HG03060 (cell line): ENCODE results near the gene KCNC4.

Source experiments
- ATAC-seq: cut with Tn5 transposase; IDR thresholded peaks from one replicate; pipeline ENCODE4 v1.9.1; 2021; ENCODE audit warnings: low read depth, moderate number of reproducible peaks; ENCODE audit not compliant: unreplicated experiment

Gene KCNC4

DNA sequence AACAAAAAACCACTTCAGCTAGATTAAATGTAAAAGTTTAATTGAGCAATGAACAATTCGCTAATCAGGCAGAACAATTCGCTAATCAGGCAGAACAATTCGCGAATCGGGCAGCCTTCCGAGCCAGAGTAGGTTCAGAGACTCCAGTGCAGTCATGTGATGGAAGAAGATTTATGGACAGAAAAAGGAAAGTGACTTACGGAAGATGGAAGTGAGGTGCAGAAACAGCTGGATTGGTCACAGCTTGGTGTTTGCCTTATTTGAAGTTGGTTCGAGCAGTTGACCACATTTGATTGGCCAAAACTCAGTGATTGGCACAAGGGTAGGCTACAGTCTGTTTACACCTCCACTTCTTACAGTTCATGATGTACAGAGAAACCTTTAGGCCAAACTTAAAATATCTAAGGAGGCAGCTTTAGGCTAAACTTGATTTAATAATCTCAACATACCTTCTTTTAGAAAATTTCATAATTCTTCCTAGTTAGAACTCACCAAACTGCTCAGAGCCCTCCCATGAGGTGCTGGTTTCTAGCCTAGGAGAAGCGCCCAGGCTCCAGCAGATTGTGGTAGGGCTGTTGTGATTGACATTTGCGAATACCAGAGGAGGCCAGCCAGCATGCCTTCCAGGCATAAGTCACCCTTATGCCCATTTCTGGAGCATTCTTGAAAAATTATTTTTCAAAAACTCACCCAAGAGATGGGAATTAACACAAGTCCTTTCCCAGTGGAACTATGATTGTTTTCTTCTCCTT lies 22.8 kb upstream of the KCNC4 start:
- ATAC-seq, result no peak

DNA sequence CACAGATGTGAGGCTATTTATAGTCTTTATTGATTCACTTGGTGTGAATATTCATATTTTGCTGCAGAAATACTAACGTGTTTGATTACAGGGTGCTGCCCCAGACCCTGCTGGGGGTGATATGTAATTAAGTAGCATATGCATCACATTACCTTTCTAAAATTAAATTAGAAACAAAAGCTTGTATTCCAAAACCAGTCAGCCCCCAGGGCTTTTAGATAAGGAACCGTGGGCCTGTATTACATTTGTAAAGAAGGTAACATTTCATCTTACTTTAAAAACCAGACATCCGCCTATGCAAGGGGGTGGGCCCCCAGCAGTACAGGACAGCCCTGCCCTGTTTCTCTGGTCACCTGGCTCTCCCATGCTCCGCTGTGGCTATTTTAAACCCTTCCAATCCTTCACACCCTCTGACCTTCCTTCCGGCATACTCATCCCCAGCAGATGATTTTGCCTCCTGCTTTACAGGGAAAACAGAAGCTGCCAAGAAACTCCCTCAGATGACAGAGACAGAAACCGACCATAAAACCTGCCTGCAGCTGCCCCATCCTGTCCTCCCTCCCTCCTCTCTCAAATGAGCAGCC lies 22.0 kb upstream of the KCNC4 start:
- ATAC-seq, result no peak

DNA sequence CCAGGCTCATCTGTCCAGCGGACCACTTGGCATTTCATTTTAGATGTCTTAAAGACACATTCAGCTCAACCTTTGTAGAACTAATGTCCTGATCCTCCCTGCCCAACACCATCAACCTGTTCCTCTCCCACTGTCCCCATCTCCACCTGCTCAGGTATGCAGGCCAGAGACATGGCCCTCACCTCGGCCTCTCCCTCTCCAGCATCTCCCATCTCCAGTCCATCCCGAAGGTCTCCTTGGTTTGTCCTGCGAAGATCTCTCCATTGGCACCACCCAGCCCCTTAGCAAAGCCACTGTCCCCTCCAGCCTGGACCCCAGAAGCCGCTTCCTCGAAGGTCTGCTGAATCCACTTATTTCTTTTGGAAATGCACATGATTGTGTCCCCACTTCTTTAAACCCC lies 20.9 kb upstream of the KCNC4 start:
- ATAC-seq, result no peak

DNA sequence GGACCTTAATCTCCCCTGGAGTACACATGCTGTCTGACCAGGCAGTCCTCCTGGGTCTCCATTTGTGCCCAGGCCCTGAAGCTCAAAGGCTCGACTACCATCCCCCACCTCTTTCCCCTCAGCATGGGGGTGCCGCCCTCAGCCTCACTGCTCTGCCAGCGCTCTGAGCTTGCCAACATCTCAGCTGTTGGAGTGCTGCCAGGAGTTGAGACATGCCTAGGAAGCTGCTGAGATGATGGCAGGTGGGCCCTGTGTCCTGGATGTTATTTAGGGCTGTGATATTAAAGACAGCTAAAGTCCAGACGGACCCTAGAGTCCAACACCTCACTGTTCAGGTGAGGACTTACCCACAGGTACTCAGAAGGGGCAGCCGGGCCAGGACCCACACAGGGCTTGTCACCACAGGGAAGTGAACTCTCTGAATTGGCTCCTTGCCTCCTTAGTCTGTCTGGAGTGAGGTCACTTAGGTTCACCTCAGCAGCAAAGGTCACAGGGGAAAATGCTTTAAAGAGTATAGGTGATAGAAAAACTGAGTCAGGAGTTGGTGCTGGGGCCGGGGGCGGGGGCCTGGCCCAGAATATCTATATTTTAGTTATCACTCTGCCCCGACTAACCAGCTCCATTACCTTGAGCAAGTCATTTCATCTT lies 19.7 kb upstream of the KCNC4 start:
- no peak for ATAC-seq

DNA sequence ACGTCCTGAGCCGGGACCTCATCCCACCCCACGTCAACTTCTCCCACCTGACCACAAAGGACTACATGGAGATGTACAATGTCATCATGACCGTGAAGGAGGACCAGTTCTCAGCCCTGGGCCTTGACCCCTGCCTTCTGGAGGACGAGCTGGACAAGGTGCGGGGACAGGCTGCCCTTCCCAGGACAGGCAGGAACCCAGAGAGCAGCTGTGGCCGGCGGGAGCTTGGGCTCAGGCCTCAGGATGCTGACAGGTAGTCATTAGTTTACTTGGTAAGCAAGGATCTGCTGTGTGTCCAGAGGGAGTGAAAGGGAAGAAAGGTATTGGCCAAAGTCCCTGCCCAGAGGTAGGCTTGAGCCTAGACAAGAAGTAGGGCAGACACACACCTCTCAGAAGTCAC lies 17.6 kb upstream of the KCNC4 start:
- no peak for ATAC-seq

DNA sequence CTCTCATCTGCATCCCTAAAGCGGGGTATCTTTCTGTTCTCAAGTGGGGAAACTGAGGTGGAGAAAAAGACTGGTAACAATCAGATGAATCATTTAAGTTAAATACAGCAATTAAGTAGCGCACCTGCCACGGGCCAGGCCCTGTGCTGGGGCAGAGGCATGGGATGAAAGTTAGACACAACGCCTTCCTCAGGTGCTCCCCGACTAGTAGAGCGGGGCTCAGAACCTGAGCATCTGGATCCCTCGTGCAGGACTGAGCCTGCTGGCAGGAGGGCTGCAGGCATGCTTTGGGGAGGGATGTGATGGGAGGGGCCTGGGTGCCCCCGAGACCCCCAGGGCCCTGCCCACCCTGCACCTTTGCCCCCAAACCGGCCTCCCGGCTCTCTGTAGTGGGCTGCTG lies 14.9 kb upstream of the KCNC4 start:
- no peak for ATAC-seq

DNA sequence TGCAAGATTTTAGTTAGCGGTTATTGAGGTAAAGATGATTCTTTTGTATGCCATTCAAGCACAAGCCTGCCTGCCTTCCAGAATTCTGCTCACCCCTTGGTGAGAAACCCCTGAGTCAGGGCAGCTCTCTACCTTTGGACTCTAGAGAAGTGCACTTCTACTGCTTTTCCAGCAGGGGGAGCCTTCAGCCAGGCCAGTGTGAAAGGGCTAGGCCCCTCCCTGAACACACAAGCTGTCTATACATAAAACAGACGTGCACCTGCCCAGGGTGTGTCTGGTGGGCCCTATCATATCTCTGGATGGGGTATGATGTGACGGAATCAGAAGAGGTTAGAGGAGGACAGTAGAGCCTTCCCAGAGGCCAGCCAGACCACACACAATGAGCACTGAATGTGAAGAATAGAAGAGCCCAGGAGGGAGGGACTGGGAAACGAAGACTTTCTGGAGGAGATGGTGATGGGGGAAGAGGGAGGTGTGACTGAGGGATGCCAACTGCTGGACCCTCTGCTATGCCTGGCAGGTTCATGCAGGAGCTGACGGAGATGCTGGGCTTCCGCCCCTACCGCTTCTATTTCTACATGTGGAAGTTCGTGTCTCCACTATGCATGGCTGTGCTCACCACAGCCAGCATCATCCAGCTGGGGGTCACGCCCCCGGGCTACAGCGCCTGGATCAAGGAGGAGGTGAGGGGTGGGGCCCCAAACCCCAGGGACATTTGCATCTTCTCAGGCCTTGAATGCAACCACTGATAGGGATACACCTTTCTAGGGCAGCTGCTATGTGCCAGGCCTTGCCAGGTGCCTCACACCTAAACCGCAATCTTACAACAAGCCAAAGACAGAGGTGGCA lies 13.0 kb upstream of the KCNC4 start:
- no peak for ATAC-seq

DNA sequence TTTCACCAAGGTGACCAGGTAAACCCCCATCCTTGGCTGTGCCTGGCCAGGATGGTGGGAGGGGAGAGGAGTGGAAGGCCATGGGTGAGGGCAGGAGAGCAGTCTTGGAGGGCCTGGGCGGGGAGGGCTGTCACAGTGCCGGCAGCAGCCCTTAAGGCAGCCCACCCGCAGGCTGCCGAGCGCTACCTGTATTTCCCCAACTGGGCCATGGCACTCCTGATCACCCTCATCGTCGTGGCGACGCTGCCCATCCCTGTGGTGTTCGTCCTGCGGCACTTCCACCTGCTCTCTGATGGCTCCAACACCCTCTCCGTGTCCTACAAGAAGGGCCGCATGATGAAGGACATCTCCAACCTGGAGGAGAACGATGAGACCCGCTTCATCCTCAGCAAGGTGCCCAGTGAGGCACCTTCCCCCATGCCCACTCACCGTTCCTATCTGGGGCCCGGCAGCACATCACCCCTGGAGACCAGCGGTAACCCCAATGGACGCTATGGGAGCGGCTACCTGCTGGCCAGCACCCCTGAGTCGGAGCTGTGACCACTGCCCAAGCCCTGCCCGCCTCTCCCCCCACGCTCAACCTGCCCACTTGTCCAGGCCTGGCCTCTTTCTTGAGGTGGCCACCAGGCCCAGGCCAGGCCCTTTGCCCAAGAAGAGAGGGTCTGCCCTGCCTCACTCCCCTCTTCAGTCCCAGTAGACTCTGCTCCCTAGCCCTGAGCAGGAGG lies 12.0 kb upstream of the KCNC4 start:
- ATAC-seq, result no peak

DNA sequence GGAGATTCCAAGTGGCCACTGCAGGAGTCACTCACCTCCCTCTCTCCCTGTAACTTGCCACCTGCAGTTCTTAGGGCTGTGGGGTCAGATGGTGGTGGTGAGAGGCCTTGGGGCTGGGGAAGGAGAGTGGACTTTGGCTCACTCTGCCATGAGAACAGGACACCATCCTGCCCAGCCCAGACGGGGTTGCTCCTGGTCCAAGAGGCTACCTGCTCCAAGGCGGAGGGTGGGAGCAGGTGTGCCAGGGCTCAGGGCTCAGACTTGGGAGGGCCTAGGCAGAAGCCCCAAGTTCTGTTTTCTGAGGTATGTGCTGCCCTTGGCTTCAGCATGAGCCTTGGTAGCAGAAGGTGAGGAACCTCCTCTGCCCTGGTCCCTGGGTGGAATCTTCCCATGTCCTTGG lies 11.4 kb upstream of the KCNC4 start:
- no peak for ATAC-seq

DNA sequence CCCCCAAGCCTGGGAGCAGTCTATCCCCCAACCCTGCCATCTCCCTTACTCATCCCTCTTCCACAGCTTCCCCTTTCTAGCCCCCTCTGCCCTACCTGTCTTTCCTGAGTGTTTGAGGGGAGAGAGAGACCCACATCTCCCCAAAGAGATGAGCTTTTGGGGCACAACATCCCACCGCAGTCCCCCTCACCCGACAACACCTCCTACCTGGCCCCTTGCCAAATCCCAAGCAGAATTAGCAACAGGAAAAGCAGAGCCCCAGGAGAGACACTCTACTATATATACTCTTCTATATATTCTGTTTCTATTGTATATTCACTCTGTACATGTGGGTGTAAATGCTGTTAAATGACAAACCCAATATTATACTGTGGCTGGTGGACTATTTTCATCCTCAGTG lies 9.9 kb upstream of the KCNC4 start:
- no peak for ATAC-seq

DNA sequence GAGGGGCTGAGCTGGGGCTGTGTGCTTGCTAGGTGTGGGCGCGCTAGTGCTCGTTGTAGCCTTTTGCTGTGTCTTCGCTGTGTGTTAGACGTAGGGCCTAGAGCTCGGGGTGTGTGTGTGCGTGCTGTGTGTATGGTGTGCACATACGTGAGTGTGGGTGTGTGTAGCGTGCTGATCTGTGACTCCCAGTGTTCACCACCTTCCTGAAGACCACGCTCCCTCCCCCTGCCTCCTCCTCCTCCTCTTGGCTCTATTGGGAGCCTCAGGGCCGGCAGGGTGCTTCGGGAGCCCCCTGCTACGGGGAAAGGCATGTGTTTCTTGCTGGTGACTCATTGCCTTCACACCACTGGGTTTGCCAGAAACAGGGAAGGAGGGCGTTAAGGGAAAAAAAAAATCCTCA lies 9.4 kb upstream of the KCNC4 start:
- ATAC-seq, result no peak

DNA sequence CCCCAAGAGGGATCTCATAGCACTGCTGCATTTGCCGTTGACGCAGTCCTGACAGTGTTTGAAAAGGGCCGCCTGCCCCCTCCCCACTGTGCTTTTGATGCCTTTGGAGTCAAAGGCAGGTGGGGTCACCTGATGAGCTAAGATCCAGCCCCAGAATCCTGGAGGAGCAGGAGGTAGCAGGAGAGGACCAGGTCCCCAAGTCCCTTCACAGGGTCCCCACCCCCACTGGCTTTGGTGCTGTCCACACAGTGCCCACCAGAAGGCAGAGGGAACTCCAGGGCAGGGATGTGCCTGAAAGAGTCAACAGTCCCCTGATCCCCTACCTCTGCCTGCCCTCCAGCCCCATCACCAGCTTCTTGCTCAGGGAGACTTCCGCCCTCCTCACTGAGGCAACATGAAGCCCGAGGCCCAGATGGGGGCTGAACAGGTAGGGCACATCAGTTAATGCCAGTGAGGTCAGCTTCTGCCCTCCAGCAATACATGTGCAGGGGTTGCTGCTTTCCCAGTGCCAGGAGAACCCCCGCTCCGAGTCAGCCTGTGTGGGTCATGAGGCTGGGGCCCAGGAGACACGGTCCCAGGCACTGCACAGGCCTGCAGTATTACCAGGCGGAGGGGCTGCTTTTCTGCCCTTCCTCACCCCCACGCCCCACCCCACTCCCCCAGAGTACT lies 8.8 kb upstream of the KCNC4 start:
- ATAC-seq, result no peak

DNA sequence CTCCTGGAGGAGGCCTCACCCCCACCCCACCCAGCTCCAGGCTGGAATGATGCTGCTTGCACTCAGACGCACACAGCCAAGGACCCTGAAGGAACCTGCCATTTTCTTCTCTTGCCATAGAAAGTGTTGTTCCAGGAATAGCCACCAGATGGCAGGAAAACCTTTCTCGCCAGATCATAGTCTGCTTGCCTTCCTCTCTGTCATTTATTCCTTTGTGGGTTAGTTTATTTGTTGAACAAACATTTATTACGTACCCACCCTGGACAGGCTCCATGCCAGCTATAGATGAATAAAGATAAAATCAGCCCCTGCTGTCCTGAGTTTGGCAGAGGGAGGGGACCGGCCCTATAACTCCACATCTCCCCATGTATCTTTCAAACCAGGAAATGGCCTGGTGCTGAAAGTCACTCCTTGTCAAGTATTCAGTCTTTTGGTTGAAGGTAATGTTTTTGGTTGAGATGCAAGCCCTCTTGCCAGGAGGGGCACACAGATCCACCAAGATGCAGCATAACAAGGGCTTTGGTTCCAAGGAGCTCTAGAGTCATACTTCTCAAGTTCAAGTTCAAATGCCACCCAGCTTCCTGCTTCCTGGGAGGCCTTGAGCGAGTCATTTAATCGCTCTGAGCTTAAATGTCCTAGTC lies 7.0 kb upstream of the KCNC4 start:
- ATAC-seq, result no peak

DNA sequence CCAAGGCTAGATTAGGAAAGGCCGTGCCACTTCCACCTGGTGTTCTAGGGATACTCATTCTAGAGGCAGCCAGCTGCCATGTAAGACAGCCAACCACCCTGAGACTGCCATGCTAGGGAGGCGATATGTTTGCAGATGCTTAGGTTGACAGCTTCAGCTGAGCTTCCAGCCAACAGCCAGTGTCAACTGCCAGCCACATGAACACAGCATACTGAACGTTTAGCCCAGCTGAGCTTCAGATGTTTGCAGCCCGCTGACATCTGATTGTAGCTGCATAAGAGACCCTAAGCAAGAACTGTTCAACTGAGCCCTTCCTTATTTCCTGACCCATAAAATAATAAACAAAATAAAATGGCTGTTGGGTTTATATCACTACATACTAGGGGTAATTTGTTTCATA lies 5.0 kb upstream of the KCNC4 start:
- ATAC-seq, result no peak

DNA sequence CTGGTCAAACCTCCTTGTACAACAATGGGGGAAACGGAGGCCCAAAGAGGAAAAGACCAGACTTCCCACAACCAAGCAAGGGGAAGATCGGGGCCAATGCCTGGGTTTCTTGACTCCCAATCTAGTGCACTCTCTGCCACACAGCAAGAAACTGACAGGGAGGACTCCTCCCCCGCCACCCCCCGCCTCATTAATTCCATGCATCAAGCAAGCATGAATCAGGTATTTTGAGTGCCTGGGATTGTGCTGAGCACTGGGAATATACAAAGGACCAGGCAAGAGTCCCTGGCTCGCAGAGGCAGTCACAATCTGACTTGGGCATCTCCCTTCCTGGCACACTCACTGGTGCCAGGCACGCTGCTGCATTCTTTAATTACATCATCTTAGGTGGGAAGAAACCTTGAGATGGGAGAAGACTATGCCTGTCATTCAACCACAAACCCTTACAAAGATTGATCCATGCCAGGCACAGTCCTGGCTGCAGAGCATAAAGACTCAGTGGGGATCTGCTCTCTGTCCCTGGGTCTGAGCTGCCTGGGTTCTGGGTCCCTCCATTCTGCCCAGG lies 4.4 kb upstream of the KCNC4 start:
- no peak for ATAC-seq

DNA sequence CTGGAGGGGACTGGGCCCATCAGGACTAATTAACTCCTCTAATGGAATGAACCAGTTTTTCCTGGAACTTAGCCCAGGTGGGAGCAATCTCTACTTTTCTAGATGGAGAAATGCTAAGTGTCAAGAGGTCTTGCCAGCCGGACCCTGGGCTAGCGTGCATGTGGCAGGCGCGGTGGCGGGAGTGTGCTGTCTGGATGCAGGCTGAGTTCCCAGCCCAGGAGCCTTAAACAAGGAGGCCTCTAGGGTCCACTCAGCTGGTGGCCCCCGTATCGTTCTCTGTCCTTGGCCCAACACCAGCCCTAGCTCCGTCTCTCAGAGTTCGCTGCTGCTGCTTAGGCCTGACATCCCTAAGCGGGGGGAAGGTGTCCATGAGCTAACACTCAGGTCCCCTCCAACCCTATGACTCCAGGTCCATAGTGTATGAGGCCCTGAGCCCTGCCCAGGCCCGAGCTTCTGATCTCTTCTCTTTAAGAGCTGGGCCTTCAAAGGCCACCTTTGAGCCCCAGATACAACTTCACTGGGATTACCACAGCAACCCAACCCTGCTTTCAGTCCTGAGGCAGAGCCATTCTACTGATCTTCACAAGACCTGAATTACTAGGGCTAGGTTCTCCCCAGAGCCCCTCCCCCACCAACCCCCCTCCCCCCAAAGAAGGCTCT lies 3.7 kb upstream of the KCNC4 start:
- ATAC-seq, result no peak

DNA sequence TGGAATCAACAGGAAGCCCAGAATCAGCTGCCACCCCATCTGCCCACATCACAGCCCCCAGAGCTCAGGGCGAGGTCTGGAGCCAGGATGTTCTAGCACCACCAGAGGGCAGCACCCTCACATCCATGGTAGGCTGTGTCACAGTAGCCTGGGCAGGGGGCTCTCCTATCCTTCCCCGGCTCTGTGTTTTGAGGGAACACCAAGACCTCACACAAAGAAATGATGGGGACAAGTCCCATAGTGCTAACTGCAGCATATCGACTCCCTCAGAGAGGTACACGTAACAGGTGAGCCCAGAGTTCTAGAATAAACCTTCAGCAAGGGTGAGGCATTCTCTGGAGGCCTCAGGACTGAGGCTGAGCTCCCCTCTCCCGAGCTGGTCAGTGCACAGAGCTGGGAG lies 2.3 kb upstream of the KCNC4 start:
- no peak for ATAC-seq

DNA sequence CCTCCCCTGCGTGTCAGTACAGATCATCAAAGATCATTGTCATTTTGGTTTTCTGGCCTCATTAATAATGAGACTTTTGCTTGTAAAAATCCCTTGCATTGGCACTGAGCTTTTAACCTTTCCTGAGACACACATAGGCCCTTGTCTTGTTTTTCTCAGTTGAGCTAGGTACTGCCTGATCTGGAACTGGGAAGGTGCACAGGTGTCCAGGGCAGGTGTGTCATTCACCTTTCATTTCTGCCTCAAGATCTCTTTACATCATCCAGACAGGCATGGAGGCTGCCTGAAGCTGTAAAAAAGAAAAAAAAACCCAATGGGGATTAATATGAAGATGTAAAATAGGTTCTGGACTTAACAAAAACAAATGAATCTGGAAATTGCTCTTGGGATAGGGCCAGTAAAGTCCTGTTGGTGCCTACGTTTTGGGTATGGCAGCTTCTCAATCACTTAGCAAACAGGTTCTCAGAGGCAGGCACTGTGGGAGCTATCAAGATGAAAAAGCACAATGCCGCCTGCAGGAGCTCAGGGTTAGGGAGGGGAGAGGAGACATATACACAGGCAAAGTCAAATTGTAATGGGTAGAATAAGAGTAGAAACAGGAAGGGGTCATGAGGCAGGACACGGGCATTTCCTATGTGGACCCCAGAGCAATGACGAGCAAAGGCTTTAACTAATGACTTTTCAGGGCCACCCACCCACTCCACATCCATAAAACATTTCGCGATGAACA lies 1.0 kb upstream of the KCNC4 start:
- ATAC-seq, result no peak
